ENCODE results near the gene ITCH. TPM values are rescaled to one million over a fixed set of nuclear protein-coding genes. Genes with fewer than 3 reads are reported as not detected.
"Not testable (repeated sequence)": the region's sequence is repeated elsewhere in the genome, so short reads cannot be mapped to it uniquely, and the experiment has no call there.

Gene ITCH
- total and polyA plus RNA-seq, 7 donors = 16.3 to 60.6 (median 50.2) TPM

DNA sequence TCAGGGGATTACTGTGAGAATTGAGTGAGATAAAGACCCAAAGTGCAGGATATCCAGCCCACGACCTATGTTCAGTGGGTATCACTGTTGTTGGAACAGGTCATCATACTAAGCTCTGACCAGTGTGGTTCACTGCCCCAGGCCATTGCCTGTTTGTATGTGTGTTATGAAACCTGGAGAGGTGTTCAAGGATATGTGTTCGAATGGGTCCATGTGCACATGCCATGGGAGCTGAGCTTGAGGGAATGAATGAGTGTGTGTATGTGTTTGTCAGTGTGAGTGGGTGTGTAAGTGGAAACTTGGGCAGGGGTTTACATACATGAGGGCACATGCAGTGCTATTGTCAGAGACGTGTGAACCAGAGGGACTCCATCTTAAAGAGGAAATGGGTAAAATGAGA is 42.2 kb upstream of the ITCH start:
- no peaks in the 10 kb centered on the region for H3K36me3 ChIP-seq
- intact Hi-C loops (cut with DNase I) = no loop called here
- H3K4me3 ChIP-seq = no peak overlapping the region
- TF ChIP-seq POLR2A (IDR thresholded peaks at IDR 0.05) = no peak
- no peak for TF ChIP-seq EP300 (IDR thresholded peaks at IDR 0.05)
- TF ChIP-seq, protein P1, sequence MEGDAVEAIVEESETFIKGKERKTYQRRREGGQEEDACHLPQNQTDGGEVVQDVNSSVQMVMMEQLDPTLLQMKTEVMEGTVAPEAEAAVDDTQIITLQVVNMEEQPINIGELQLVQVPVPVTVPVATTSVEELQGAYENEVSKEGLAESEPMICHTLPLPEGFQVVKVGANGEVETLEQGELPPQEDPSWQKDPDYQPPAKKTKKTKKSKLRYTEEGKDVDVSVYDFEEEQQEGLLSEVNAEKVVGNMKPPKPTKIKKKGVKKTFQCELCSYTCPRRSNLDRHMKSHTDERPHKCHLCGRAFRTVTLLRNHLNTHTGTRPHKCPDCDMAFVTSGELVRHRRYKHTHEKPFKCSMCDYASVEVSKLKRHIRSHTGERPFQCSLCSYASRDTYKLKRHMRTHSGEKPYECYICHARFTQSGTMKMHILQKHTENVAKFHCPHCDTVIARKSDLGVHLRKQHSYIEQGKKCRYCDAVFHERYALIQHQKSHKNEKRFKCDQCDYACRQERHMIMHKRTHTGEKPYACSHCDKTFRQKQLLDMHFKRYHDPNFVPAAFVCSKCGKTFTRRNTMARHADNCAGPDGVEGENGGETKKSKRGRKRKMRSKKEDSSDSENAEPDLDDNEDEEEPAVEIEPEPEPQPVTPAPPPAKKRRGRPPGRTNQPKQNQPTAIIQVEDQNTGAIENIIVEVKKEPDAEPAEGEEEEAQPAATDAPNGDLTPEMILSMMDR (IDR thresholded peaks at IDR 0.05) = no peak
- TF ChIP-seq POLR2AphosphoS5 (IDR thresholded peaks at IDR 0.05) = no peak
- H3K4me1 ChIP-seq = no peaks in the 10 kb centered on the region
- H3K9me3 ChIP-seq = no peaks in the 10 kb centered on the region
- no peaks in the 10 kb centered on the region for H3K27me3 ChIP-seq
- DNase-seq = no peak
- H3K27ac ChIP-seq = no peak overlapping the region
- WGBS, 2 donors = 83 to 86% methylated on average over 3 of the region's 3 CpGs

DNA sequence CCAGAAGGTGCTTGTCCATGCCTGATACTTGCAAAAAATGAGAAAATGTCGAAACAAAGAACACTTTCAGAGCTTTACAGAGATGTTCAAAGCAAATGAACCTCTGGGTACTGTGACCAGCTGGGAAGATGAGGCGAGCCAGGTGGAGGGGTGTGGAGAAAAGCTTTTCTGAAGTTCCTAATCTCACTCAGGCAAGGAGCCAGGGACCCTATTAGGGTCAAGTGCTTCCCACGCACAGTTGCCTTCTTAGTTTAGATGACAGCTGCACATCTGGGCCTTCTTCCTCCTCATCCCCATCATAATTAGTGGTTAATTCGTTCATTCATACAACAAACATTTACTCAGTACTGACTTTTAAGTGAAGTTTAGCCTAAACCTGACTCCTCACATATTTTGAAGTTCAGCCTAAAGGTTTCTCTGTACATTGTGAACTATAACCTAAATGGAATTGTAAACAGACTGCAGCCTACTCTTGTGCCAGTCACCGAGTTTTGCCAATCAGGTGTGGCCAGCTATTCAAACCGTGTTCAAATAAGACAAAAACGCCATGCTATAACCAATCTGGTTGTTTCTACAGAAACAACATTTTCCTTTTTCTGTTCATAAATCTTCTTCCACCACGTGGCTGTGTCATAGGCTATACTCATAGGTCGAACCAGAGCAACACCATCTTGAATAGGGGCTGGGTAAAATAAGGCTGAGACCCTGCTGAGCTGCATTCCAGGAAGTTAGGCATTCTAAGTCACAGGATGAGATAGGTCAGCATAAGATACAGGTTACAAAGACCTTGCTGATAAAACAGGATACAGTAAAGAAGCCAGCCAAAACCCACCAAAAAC is 40.6 kb upstream of the ITCH start:
- intact Hi-C loops (cut with DNase I) = no loop called here
- H3K27me3 ChIP-seq = no peaks in the 10 kb centered on the region
- no peaks in the 10 kb centered on the region for H3K4me1 ChIP-seq
- H3K9me3 ChIP-seq = no peaks in the 10 kb centered on the region
- TF ChIP-seq POLR2AphosphoS5 (IDR thresholded peaks at IDR 0.05) (no peak), EP300 (IDR thresholded peaks at IDR 0.05) (no peak)
- TF ChIP-seq, protein P1 (IDR thresholded peaks at IDR 0.05) = no peak
- no peak for DNase-seq
- no peak overlapping the region for H3K4me3 ChIP-seq
- no peaks in the 10 kb centered on the region for H3K36me3 ChIP-seq
- H3K27ac ChIP-seq = no peak overlapping the region
- WGBS, 2 donors = 32 to 62% methylated on average over 9 of the region's 9 CpGs

DNA sequence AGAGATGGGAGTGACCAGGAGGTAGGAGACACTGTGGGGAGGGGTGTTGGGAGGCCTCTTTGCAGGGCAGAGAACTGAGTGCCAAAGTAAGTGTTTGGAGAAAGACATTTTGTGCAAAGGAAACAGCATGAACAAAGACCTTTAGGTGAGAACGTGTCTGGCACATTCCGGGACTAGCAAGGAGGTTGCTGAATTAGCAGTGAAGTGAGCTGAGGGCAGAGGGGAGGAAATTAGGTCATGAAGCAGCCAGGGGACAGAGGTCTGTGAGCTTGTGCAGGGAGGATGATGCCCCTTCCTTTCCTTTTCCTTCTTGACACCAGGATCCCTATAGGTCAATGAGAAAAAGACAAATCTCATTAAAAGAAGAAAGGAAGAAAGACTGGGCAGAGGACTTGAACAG is 38.5 kb upstream of the ITCH start:
- intact Hi-C loops (cut with DNase I) = no loop called here
- no peak for TF ChIP-seq EP300 (IDR thresholded peaks at IDR 0.05)
- TF ChIP-seq POLR2AphosphoS5 (IDR thresholded peaks at IDR 0.05) = no peak
- TF ChIP-seq, protein P1 (IDR thresholded peaks at IDR 0.05) = no peak
- TF ChIP-seq POLR2A (IDR thresholded peaks at IDR 0.05) = no peak
- 62 to 64% methylated on average over 2 of the region's 2 CpGs for WGBS, 2 donors
- Histone ChIP-seq H3K36me3 (no peaks in the 10 kb centered on the region), H3K4me3 (no peak overlapping the region), H3K4me1 (no peaks in the 10 kb centered on the region), H3K27me3 (no peaks in the 10 kb centered on the region), H3K9me3 (no peaks in the 10 kb centered on the region), H3K27ac (no peak overlapping the region)
- no peak for DNase-seq

DNA sequence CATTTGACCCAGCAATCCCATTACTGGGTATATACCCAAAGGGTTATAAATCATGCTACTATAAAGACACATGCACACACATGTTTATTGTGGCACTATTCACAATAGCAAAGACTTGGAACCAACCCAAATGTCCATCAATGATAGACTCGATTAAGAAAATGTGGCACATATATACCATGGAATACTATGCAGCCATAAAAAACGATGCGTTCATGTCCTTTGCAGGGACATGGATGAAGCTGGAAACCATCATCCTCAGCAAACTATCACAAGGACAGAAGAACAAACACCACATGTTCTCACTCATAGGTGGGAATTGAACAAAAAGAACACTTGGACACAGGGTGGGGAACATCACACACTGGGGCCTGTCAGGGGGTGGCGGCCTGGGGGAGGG is 34.9 kb upstream of the ITCH start:
- H3K4me3 ChIP-seq; H3K27me3 ChIP-seq; intact Hi-C loops (cut with DNase I); H3K9me3 ChIP-seq; H3K27ac ChIP-seq; DNase-seq; H3K4me1 ChIP-seq; H3K36me3 ChIP-seq: not testable (repeated sequence)
- WGBS, 2 donors = 94 to 96% methylated on average over 4 of the region's 4 CpGs

DNA sequence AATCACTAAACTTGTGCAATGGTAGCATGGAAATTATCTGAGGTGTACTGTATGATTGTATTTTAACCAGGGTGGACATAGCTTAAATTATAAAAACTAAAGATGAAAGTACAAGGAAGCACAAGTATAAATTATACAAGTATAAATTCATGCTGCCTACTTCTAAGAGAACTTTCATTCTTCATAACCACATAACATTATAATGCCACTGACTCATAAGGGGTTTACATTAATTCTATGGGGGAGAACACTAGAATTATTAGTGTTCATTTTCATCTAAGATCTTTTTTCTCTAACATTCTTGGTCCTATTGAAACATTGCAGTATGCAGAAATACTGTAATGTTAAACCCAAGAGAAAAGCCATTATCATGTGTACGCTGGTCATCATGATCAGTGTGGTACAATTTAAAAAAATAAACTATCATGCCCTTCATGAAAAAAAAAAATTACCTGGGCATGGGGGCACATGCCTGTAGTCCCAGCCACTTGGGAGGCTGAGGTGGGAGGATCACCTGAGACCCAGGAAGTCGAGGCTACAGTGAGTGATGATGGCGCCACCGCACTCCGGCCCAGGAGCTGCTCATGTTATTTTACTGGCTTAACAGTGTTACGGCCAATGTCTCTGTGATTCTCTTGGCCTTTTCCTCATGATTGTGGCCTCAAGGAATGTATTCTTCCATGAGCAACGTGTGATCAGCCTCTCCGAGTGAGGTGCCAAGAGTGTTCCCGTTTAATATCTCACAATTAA is 34.0 kb upstream of the ITCH start:
- Histone ChIP-seq H3K4me1 (no peaks in the 10 kb centered on the region), H3K36me3 (no peaks in the 10 kb centered on the region), H3K27me3 (no peaks in the 10 kb centered on the region), H3K27ac (no peak overlapping the region), H3K4me3 (no peak overlapping the region), H3K9me3 (no peaks in the 10 kb centered on the region)
- TF ChIP-seq POLR2AphosphoS5 (IDR thresholded peaks at IDR 0.05) (no peak), EP300 (IDR thresholded peaks at IDR 0.05) (no peak), POLR2A (IDR thresholded peaks at IDR 0.05) (no peak)
- TF ChIP-seq, protein P1 (IDR thresholded peaks at IDR 0.05) = no peak
- WGBS, 2 donors = 91 to 93% methylated on average over 9 of the region's 9 CpGs
- no peak for DNase-seq
- intact Hi-C loops (cut with DNase I) = no loop called here

DNA sequence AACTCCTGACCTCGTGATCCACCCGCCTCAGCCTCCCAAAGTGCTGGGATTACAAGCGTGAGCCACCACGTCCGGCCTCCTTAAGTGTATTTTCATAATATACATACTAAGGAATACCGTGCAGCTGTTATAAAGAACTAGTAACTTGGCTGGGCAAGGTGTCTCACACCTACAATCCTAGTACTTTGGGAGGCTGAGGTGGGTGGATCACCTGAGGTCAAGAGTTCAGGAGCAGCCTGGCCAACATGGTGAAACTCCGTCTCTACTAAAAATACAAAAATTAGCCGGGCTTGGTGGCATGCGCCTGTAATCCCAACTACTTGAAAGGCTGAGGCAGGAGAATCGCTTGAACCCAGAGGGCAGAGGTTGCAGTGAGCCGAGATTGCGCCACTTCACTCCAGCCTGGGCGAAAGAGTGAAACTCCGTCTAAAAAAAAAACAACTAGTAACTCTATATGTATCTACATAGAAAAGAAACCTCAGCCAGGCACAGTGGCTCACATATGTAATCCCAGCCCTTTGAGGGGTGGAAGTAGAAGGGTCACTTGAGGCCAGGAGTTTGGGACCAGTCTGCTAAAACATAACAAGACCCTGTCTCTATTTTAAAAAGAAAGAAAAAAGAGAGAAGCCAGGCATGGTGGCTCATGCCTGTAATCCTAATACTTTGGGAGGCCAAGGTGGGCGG is 32.1 kb upstream of the ITCH start:
- H3K4me3 ChIP-seq; H3K36me3 ChIP-seq; H3K9me3 ChIP-seq; H3K4me1 ChIP-seq; intact Hi-C loops (cut with DNase I); H3K27ac ChIP-seq; H3K27me3 ChIP-seq; DNase-seq: not testable (repeated sequence)
- WGBS, 2 donors = 95 to 96% methylated on average over 15 of the region's 15 CpGs

Measured in sigmoid colon (tissue), 7 donors.